ENCODE data around the gene SSTR3. TPM values are rescaled to one million over a fixed set of nuclear protein-coding genes. Genes with fewer than 3 reads are reported as not detected.
"Not testable (repeated sequence)": the region's sequence is repeated elsewhere in the genome, so short reads cannot be mapped to it uniquely, and the experiment has no call there.

SSTR3 gene
- total RNA-seq, 1 donor from 2014 or later, result 2.4 TPM

GRCh38 chr22:37172266-37173245 is 39.7 kb downstream of the SSTR3 start:
- peaks cover 16% of the 10 kb centered on the region for H3K27me3 Mint-ChIP-seq
- no peak overlapping the region for H3K27ac Mint-ChIP-seq
- DNase-seq (ENCODE audit: extremely low spot score, unreplicated experiment), result no peak
- no peaks in the 10 kb centered on the region for H3K9me3 Mint-ChIP-seq
- TF ChIP-seq CTCF (conservative IDR thresholded peaks at IDR 0.05), result no peak
- H3K4me1 Mint-ChIP-seq (ENCODE audit: unreplicated experiment), result peaks cover 23% of the 10 kb centered on the region
- H3K4me3 Mint-ChIP-seq, result no peak overlapping the region
- peaks cover under 1% of the 10 kb centered on the region for H3K36me3 Mint-ChIP-seq

- no peaks in the 10 kb centered on the region for H3K9me3 Mint-ChIP-seq
- peaks cover 15% of the 10 kb centered on the region for H3K27me3 Mint-ChIP-seq
- H3K36me3 Mint-ChIP-seq, result no peaks in the 10 kb centered on the region
- no peak for DNase-seq (ENCODE audit: extremely low spot score, unreplicated experiment)
- peaks cover 20% of the 10 kb centered on the region for H3K4me1 Mint-ChIP-seq (ENCODE audit: unreplicated experiment)
- TF ChIP-seq CTCF (conservative IDR thresholded peaks at IDR 0.05), result no peak
- H3K4me3 Mint-ChIP-seq, result no peak overlapping the region
- H3K27ac Mint-ChIP-seq, result no peak overlapping the region
Observed at GRCh38 chr22:37171662-37172061, 40.6 kb downstream of the SSTR3 start.

DNA sequence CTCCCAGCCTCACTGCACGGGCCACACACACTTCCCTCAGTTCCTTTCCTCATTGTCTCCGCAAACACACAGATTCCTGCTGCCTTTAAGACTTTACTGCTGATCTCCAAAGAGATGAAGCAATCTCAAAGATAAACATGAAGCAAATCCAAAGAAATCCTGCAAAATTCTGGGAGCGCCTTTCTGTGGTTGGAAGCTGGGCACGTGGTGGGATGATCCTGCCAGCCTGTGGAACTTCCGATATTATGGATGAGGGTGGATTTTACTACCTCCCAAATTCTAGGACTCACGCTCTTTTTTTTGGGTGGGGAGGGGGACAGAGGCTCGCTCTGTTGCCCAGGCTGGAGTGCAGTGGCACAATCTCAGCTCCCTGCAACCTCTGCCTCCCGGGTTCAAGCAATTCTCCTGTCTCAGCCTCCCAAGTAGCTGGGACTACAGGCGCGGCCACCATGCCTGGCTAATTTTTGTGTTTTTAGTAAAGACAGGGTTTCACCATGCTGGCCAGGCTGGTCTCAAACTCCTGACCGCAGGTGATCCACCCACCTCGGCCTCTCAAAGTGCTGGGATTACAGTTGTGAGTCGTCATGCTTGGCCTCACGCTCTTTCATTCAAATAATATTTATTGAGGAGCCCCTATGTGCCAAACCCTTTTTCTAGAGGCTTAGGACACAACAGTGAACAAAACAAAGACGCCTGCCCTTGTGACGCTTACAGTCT is 41.4 kb downstream of the SSTR3 start:
- not testable (repeated sequence) for H3K36me3 Mint-ChIP-seq; H3K9me3 Mint-ChIP-seq; H3K4me3 Mint-ChIP-seq; DNase-seq (ENCODE audit: extremely low spot score, unreplicated experiment); H3K27ac Mint-ChIP-seq
- Mint-ChIP-seq H3K4me1 (ENCODE audit: unreplicated experiment) (peaks cover 19% of the 10 kb centered on the region), H3K27me3 (peaks cover 15% of the 10 kb centered on the region)

GRCh38 chr22:37169947-37170688 is 42.2 kb downstream of the SSTR3 start:
- H3K36me3 Mint-ChIP-seq, result no peaks in the 10 kb centered on the region
- H3K4me1 Mint-ChIP-seq (ENCODE audit: unreplicated experiment), result peaks cover 19% of the 10 kb centered on the region
- TF ChIP-seq CTCF (conservative IDR thresholded peaks at IDR 0.05), result no peak
- no peak overlapping the region for H3K27ac Mint-ChIP-seq
- peaks cover 15% of the 10 kb centered on the region for H3K27me3 Mint-ChIP-seq
- H3K4me3 Mint-ChIP-seq, result no peak overlapping the region
- no peak for DNase-seq (ENCODE audit: extremely low spot score, unreplicated experiment)
- no peaks in the 10 kb centered on the region for H3K9me3 Mint-ChIP-seq

- Mint-ChIP-seq H3K27me3 (peaks cover 8% of the 10 kb centered on the region), H3K4me3 (no peak overlapping the region), H3K36me3 (no peaks in the 10 kb centered on the region), H3K4me1 (ENCODE audit: unreplicated experiment) (peaks cover 19% of the 10 kb centered on the region), H3K9me3 (no peaks in the 10 kb centered on the region), H3K27ac (no peak overlapping the region)
- TF ChIP-seq CTCF (conservative IDR thresholded peaks at IDR 0.05), result no peak
- DNase-seq (ENCODE audit: extremely low spot score, unreplicated experiment), result no peak
Observed at GRCh38 chr22:37169406-37169805, 42.9 kb downstream of the SSTR3 start.
